Brain microvascular endothelial cell (primary cell): ENCODE measurements around the gene SCN4A.

Source experiments
- DNase-seq: peaks from one replicate; pipeline ENCODE4 v3.0.0-alpha.2; 2020
- H3K27ac ChIP-seq: fragments of 250-450 bp; sonication (Bioruptor Pico); 2 replicates; pipeline ENCODE4 v1.5.1; 2020; ENCODE audit warnings: mild to moderate bottlenecking, moderate library complexity
- H3K27me3 ChIP-seq: fragments of 250-450 bp; sonication (Bioruptor Pico); replicated peaks from 2 replicates; pipeline ENCODE4 v1.5.1; 2020; ENCODE audit warnings: mild to moderate bottlenecking
- H3K36me3 ChIP-seq: fragments of 250-450 bp; sonication (Bioruptor Pico); replicated peaks from 2 replicates; pipeline ENCODE4 v1.5.1; 2020; ENCODE audit warnings: mild to moderate bottlenecking
- H3K4me3 ChIP-seq: 2 replicates; pipeline ENCODE4 v1.5.1; 2011; ENCODE audit warnings: low read depth, mild to moderate bottlenecking, control low read depth, low read length, moderate library complexity
- CTCF ChIP-seq: IDR thresholded peaks from 2 replicates; pipeline ENCODE4 v1.5.1; 2011; ENCODE audit warnings: low read depth, mild to moderate bottlenecking, moderate library complexity, low read length, control low read depth, inconsistent platforms; ENCODE audit errors: missing control alignments
- in situ Hi-C: cut with HindIII; loops from 2 replicates; pipeline ENCODE4 v1.10.0; 2017; ENCODE audit warnings: low sequenced_read_pairs, low pct_ligation_motif_present

The SCN4A gene

GRCh38 chr17:64002658-64003525 lies 30.2 kb upstream of the SCN4A start:
- H3K27ac ChIP-seq, result no peak overlapping the region
- no peak for TF ChIP-seq CTCF

GRCh38 chr17:64001763-64002529 lies 29.2 kb upstream of the SCN4A start:
- no peak overlapping the region for H3K4me3 ChIP-seq
- in situ Hi-C loops, result no loop called here
- no peaks in the 10 kb centered on the region for H3K36me3 ChIP-seq
- H3K27ac ChIP-seq, result no peak overlapping the region
- no peaks in the 10 kb centered on the region for H3K27me3 ChIP-seq
- TF ChIP-seq CTCF, result no peak
- no peak for DNase-seq

More at GRCh38 chr17:64002658-64003525, 30.2 kb upstream of the SCN4A start:
- DNase-seq, result no peak
- H3K36me3 ChIP-seq, result no peaks in the 10 kb centered on the region
- in situ Hi-C loops, result no loop called here
- no peak overlapping the region for H3K4me3 ChIP-seq
- H3K27me3 ChIP-seq, result no peaks in the 10 kb centered on the region

GRCh38 chr17:64001091-64001579 lies 28.4 kb upstream of the SCN4A start:
- TF ChIP-seq CTCF, result no peak
- in situ Hi-C loops, result no loop called here

GRCh38 chr17:63999680-64000531 lies 27.2 kb upstream of the SCN4A start:
- no peak for DNase-seq
- in situ Hi-C loops, result no loop called here
- no peaks in the 10 kb centered on the region for H3K27me3 ChIP-seq
- no peaks in the 10 kb centered on the region for H3K36me3 ChIP-seq
- no peak for TF ChIP-seq CTCF
- H3K4me3 ChIP-seq, result no peak overlapping the region
- H3K27ac ChIP-seq, result no peak overlapping the region

More at GRCh38 chr17:64001091-64001579, 28.4 kb upstream of the SCN4A start:
- no peak for DNase-seq
- Histone ChIP-seq H3K4me3 (no peak overlapping the region), H3K36me3 (no peaks in the 10 kb centered on the region), H3K27me3 (no peaks in the 10 kb centered on the region), H3K27ac (no peak overlapping the region)
